ENCODE measurements around the gene IL10RA. TPM values are rescaled to one million over a fixed set of nuclear protein-coding genes. Genes with fewer than 3 reads are reported as not detected.

IL10RA gene
- total and polyA plus RNA-seq, 11 donors, result 2.1 to 49.0 (median 5.8) TPM

DNA sequence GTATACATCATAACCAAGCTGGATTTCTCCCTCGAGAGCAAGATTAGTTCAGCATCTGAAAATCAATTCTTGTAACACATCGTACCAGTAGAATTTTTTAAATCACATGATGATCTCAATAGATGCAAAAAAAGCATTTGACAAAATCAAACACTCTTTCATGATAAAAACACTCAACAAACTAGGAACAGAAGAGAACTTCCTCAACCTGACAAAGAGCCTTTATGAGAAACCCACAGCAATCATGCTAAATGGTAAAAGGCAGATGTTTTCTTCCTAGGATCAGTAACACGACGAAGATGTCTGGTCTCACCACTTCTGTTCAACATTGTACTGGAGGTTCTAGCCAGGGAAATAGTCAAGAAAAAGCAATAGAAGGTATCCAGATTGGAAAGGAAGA is 56.6 kb downstream of the IL10RA start:
- Histone ChIP-seq H3K36me3 (no peaks in the 10 kb centered on the region), H3K4me1 (peaks cover 0 to 12% (median 0%) of the 10 kb centered on the region in 12 donors), H3K27ac (no peak overlapping the region), H3K27me3 (peaks cover 0 to 9% (median 0%) of the 10 kb centered on the region in 9 donors), H3K9me3 (no peaks in the 10 kb centered on the region), H3K4me3 (no peak overlapping the region)
- no peak for DNase-seq
- intact Hi-C loops (cut with DNase I), result loop anchor here in 1 of 10 donors (10.0 kb wide), 1 partner anchor 58 kb away; the partner anchor contains the start of gene IL10RA
- WGBS, 4 donors, result 61 to 63% (median 62%) methylated on average over 4 of the region's 4 CpGs
- no peak for TF ChIP-seq POLR2A (IDR thresholded peaks at IDR 0.05)
- TF ChIP-seq CTCF (IDR thresholded peaks at IDR 0.05), result no peak
- no peak for ATAC-seq

GRCh38 chr11:118045191-118045590 is 59.0 kb downstream of the IL10RA start:
- TF ChIP-seq POLR2A (IDR thresholded peaks at IDR 0.05) (no peak), CTCF (IDR thresholded peaks at IDR 0.05) (no peak)
- ATAC-seq, result no peak
- H3K4me3 ChIP-seq, result no peak overlapping the region
- H3K4me1 ChIP-seq, result peaks cover 0 to 12% (median 0%) of the 10 kb centered on the region in 12 donors
- intact Hi-C loops (cut with DNase I), result loop anchor here in 1 of 10 donors (10.0 kb wide), 1 partner anchor 60 kb away; the partner anchor contains the start of gene IL10RA
- peak overlapping the region in 1 of 12 donors; percentile 40 for H3K27ac ChIP-seq
- no peaks in the 10 kb centered on the region for H3K36me3 ChIP-seq
- H3K9me3 ChIP-seq, result no peaks in the 10 kb centered on the region
- peaks cover 0 to 5% (median 0%) of the 10 kb centered on the region in 9 donors for H3K27me3 ChIP-seq
- WGBS, 4 donors, result 80 to 93% (median 86%) methylated on average over 2 of the region's 2 CpGs
- no peak for DNase-seq

DNA sequence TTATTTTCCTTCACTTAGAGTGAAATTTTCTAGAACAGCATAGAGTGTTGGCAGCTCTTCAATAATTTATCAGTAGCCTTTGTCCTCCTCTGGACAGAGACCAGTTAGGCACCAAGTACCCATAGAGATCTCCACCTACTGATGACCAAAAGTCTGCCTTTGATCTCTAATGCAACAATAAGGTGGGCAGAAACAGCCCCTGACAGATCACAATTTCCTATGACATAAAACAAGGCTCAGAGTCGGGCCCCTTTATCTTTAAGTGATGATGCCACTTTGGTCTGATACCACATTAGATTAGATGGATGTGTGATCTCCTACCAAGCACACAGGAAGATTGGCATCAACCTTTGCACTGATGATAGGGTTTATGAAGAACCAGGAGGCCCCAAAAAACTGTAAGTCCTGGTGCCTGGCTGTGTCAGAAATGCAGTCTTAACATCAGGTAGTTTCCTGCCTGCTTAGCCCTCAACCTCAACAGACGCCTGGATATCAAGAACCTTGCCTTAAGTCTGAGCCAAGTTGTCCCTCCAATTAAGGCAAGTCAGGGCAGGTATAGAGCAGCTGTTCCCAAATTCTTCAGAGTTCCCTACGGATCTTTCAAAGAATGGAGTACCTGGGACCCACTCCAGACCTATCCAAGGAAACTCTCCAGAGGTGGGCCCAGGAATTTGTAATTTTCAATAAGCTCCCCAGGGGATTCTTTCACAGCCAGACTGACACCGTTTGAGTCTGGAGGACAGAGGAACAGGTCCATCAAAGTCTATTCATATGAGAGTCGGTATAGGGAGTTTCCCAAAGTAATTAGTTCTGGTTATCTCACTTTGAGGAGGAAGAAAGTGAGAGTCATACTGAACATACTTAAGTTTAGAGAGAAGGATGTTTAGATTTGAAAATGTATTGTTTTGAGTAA is 60.1 kb downstream of the IL10RA start:
- ATAC-seq, result no peak
- WGBS, 4 donors, result 52 to 67% (median 63%) methylated on average over 4 to 5 of the region's 5 CpGs
- intact Hi-C loops (cut with DNase I), result loop anchor here in 1 of 10 donors (10.0 kb wide), 1 partner anchor 62 kb away; the partner anchor contains the start of gene IL10RA
- TF ChIP-seq CTCF (IDR thresholded peaks at IDR 0.05) (no peak), POLR2A (IDR thresholded peaks at IDR 0.05) (no peak)
- Histone ChIP-seq H3K4me1 (peaks cover 0 to 16% (median 0%) of the 10 kb centered on the region in 12 donors), H3K9me3 (no peaks in the 10 kb centered on the region), H3K36me3 (no peaks in the 10 kb centered on the region), H3K4me3 (no peak overlapping the region), H3K27ac (peak overlapping the region in 1 of 12 donors; percentile 76), H3K27me3 (peaks cover 0 to 3% (median 0%) of the 10 kb centered on the region in 9 donors)
- DNase-seq, result no peak
